ENCODE measurements around the gene HIRA. TPM values are rescaled to one million over a fixed set of nuclear protein-coding genes. Genes with fewer than 3 reads are reported as not detected.

Gene HIRA
- total and polyA plus RNA-seq, 4 donors, result 4.1 to 32.5 (median 23.0) TPM

GRCh38 chr22:19467912-19468311 lies 36.4 kb upstream of the HIRA start (continued):
- TF ChIP-seq, protein P1, sequence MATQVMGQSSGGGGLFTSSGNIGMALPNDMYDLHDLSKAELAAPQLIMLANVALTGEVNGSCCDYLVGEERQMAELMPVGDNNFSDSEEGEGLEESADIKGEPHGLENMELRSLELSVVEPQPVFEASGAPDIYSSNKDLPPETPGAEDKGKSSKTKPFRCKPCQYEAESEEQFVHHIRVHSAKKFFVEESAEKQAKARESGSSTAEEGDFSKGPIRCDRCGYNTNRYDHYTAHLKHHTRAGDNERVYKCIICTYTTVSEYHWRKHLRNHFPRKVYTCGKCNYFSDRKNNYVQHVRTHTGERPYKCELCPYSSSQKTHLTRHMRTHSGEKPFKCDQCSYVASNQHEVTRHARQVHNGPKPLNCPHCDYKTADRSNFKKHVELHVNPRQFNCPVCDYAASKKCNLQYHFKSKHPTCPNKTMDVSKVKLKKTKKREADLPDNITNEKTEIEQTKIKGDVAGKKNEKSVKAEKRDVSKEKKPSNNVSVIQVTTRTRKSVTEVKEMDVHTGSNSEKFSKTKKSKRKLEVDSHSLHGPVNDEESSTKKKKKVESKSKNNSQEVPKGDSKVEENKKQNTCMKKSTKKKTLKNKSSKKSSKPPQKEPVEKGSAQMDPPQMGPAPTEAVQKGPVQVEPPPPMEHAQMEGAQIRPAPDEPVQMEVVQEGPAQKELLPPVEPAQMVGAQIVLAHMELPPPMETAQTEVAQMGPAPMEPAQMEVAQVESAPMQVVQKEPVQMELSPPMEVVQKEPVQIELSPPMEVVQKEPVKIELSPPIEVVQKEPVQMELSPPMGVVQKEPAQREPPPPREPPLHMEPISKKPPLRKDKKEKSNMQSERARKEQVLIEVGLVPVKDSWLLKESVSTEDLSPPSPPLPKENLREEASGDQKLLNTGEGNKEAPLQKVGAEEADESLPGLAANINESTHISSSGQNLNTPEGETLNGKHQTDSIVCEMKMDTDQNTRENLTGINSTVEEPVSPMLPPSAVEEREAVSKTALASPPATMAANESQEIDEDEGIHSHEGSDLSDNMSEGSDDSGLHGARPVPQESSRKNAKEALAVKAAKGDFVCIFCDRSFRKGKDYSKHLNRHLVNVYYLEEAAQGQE (IDR thresholded peaks at IDR 0.05), result no peak
- no peak for TF ChIP-seq EGR1 (IDR thresholded peaks at IDR 0.05; ENCODE audit: low read depth in 2 of 2)
- TF ChIP-seq HNF4G (IDR thresholded peaks at IDR 0.05), result no peak
- no peak for TF ChIP-seq NR2F2 (IDR thresholded peaks at IDR 0.05)
- no peak for TF ChIP-seq HNF4A (conservative IDR thresholded peaks at IDR 0.05)
- no peak for TF ChIP-seq GABPA (IDR thresholded peaks at IDR 0.05 in 1 of 2, conservative IDR thresholded peaks at IDR 0.05 in 1 of 2)
- no peak for TF ChIP-seq RXRA (IDR thresholded peaks at IDR 0.05)
- TF ChIP-seq TAF1 (conservative IDR thresholded peaks at IDR 0.05), result no peak

- no peak overlapping the region for H3K9ac ChIP-seq (ENCODE audit: low read depth in 1 of 2, low read length in 2 of 2)
- H3K27ac ChIP-seq (ENCODE audit: low read depth in 1 of 2, low read length in 2 of 2), result no peak overlapping the region
- H3K4me1 ChIP-seq (ENCODE audit: control insufficient read depth in 4 of 4, insufficient read depth in 4 of 4, low read length in 3 of 4), result no peaks in the 10 kb centered on the region
- no peaks in the 10 kb centered on the region for H3K9me3 ChIP-seq (ENCODE audit: control insufficient read depth in 4 of 4, low read length in 3 of 4)
- no peak overlapping the region for H3K4me3 ChIP-seq (ENCODE audit: low read depth in 1 of 3, low read length in 3 of 3)
- WGBS, result 98% methylated on average over 9 of the region's 9 CpGs
- H3K27me3 ChIP-seq (ENCODE audit: control insufficient read depth in 4 of 4, insufficient read depth in 4 of 4, low read length in 3 of 4), result no peaks in the 10 kb centered on the region
- DNase-seq (ENCODE audit: low spot score), result no peak
- H3K36me3 ChIP-seq (ENCODE audit: control insufficient read depth in 4 of 4, insufficient read depth in 3 of 4, low read depth in 1 of 4, low read length in 3 of 4), result peaks cover 33 to 88% (median 76%) of the 10 kb centered on the region in 4 donors
- TF ChIP-seq MAX (IDR thresholded peaks at IDR 0.05) (no peak), YY1 (IDR thresholded peaks at IDR 0.05) (no peak), SP1 (IDR thresholded peaks at IDR 0.05) (no peak), EGR1 (IDR thresholded peaks at IDR 0.05; ENCODE audit: low read depth in 2 of 2) (no peak), RXRA (IDR thresholded peaks at IDR 0.05) (no peak), HNF4G (IDR thresholded peaks at IDR 0.05) (no peak), FOXA1 (IDR thresholded peaks at IDR 0.05) (no peak)
Measured at GRCh38 chr22:19466848-19467752, 35.6 kb upstream of the HIRA start.

- no peak for DNase-seq (ENCODE audit: low spot score)
- no peak for TF ChIP-seq JUND (IDR thresholded peaks at IDR 0.05)
- 95% methylated on average over 14 of the region's 14 CpGs for WGBS
Measured at GRCh38 chr22:19466126-19466716, 34.7 kb upstream of the HIRA start.

More at GRCh38 chr22:19466126-19466716, 34.7 kb upstream of the HIRA start:
- Histone ChIP-seq H3K4me3 (ENCODE audit: low read depth in 1 of 3, low read length in 3 of 3) (no peak overlapping the region), H3K36me3 (ENCODE audit: control insufficient read depth in 4 of 4, insufficient read depth in 3 of 4, low read depth in 1 of 4, low read length in 3 of 4) (peaks cover 34 to 81% (median 70%) of the 10 kb centered on the region in 4 donors), H3K9ac (ENCODE audit: low read depth in 1 of 2, low read length in 2 of 2) (no peak overlapping the region), H3K4me1 (ENCODE audit: control insufficient read depth in 4 of 4, insufficient read depth in 4 of 4, low read length in 3 of 4) (no peaks in the 10 kb centered on the region), H3K9me3 (ENCODE audit: control insufficient read depth in 4 of 4, low read length in 3 of 4) (no peaks in the 10 kb centered on the region), H3K27me3 (ENCODE audit: control insufficient read depth in 4 of 4, insufficient read depth in 4 of 4, low read length in 3 of 4) (no peaks in the 10 kb centered on the region), H3K27ac (ENCODE audit: low read depth in 1 of 2, low read length in 2 of 2) (no peak overlapping the region)
